ENCODE measurements around the gene ATP5MK. TPM values are rescaled to one million over a fixed set of nuclear protein-coding genes. Genes with fewer than 3 reads are reported as not detected.
"Not testable (repeated sequence)": the region's sequence is repeated elsewhere in the genome, so short reads cannot be mapped to it uniquely, and the experiment has no call there.

The ATP5MK gene
- total RNA-seq, 2 donors from 2014 or later, result 135 to 136 TPM

GRCh38 chr10:103373544-103373943, 22.7 kb downstream of the ATP5MK start:
- ATAC-seq (no peak), DNase-seq (no peak)
- Mint-ChIP-seq H3K27me3 (no peaks in the 10 kb centered on the region), H3K27ac (peak overlapping the region; percentile 63), H3K4me1 (peaks cover 18% of the 10 kb centered on the region), H3K36me3 (ENCODE audit: low read depth) (peaks cover 13% of the 10 kb centered on the region), H3K4me3 (no peak overlapping the region)
- H3K9me3 ChIP-seq (ENCODE audit: control insufficient read depth, low read length, poor library complexity, severe bottlenecking), result no peaks in the 10 kb centered on the region

- H3K27me3 Mint-ChIP-seq, result no peaks in the 10 kb centered on the region
- H3K9me3 ChIP-seq (ENCODE audit: control insufficient read depth, low read length, poor library complexity, severe bottlenecking), result no peaks in the 10 kb centered on the region
- ATAC-seq (peak; percentile 73), DNase-seq (peak; percentile 75 to 80 (median 79))
- peak within 1 kb of the TSS; percentile 93 for H3K27ac Mint-ChIP-seq
- peaks cover 7% of the 10 kb centered on the region for H3K4me1 Mint-ChIP-seq
- peak within 1 kb of the TSS; percentile 98 for H3K4me3 Mint-ChIP-seq
- H3K36me3 Mint-ChIP-seq (ENCODE audit: low read depth), result peaks cover 2% of the 10 kb centered on the region
Measured at GRCh38 chr10:103367782-103368518, 28.3 kb downstream of the ATP5MK start, which contains the start of gene TAF5. Gene TAF5 (plus strand): TSS chr10:103367976. CDS start chr10:103367990, 14 bp downstream.

- H3K27me3 Mint-ChIP-seq, result no peaks in the 10 kb centered on the region
- H3K4me3 Mint-ChIP-seq, result peak overlapping the region; percentile 98
- H3K4me1 Mint-ChIP-seq, result peaks cover 7% of the 10 kb centered on the region
- no peak for ATAC-seq
- H3K36me3 Mint-ChIP-seq (ENCODE audit: low read depth), result peaks cover 2% of the 10 kb centered on the region
- H3K27ac Mint-ChIP-seq, result peak overlapping the region; percentile 93
- DNase-seq, result no peak
- no peaks in the 10 kb centered on the region for H3K9me3 ChIP-seq (ENCODE audit: control insufficient read depth, low read length, poor library complexity, severe bottlenecking)
Measured at GRCh38 chr10:103367379-103367781, 28.9 kb downstream of the ATP5MK start.

GRCh38 chr10:103360791-103361190, 35.5 kb downstream of the ATP5MK start:
- ATAC-seq; H3K27me3 Mint-ChIP-seq; H3K27ac Mint-ChIP-seq; H3K4me1 Mint-ChIP-seq; H3K36me3 Mint-ChIP-seq (ENCODE audit: low read depth); DNase-seq; H3K4me3 Mint-ChIP-seq; H3K9me3 ChIP-seq (ENCODE audit: control insufficient read depth, low read length, poor library complexity, severe bottlenecking): not testable (repeated sequence)

- H3K9me3 ChIP-seq (ENCODE audit: control insufficient read depth, low read length, poor library complexity, severe bottlenecking); H3K4me1 Mint-ChIP-seq; DNase-seq; H3K36me3 Mint-ChIP-seq (ENCODE audit: low read depth); H3K27ac Mint-ChIP-seq; H3K4me3 Mint-ChIP-seq; H3K27me3 Mint-ChIP-seq; ATAC-seq: not testable (repeated sequence)
Measured at GRCh38 chr10:103359493-103359892, 36.8 kb downstream of the ATP5MK start.

GRCh38 chr10:103355906-103356599, 40.2 kb downstream of the ATP5MK start:
- no peak for DNase-seq
- Mint-ChIP-seq H3K4me1 (no peaks in the 10 kb centered on the region), H3K27me3 (no peaks in the 10 kb centered on the region), H3K36me3 (ENCODE audit: low read depth) (no peaks in the 10 kb centered on the region), H3K27ac (no peak overlapping the region), H3K4me3 (no peak overlapping the region)
- ATAC-seq, result no peak
- no peaks in the 10 kb centered on the region for H3K9me3 ChIP-seq (ENCODE audit: control insufficient read depth, low read length, poor library complexity, severe bottlenecking)

GRCh38 chr10:103354567-103354966, 41.7 kb downstream of the ATP5MK start:
- not testable (repeated sequence) for H3K4me3 Mint-ChIP-seq; H3K9me3 ChIP-seq (ENCODE audit: control insufficient read depth, low read length, poor library complexity, severe bottlenecking); H3K36me3 Mint-ChIP-seq (ENCODE audit: low read depth); H3K4me1 Mint-ChIP-seq; H3K27me3 Mint-ChIP-seq; ATAC-seq; DNase-seq; H3K27ac Mint-ChIP-seq

GRCh38 chr10:103353281-103353680, 43.0 kb downstream of the ATP5MK start:
- ATAC-seq, result no peak
- no peaks in the 10 kb centered on the region for H3K9me3 ChIP-seq (ENCODE audit: control insufficient read depth, low read length, poor library complexity, severe bottlenecking)
- H3K4me3 Mint-ChIP-seq, result no peak overlapping the region
- DNase-seq, result no peak
- peaks cover 5% of the 10 kb centered on the region for H3K4me1 Mint-ChIP-seq
- no peak overlapping the region for H3K27ac Mint-ChIP-seq
- no peaks in the 10 kb centered on the region for H3K36me3 Mint-ChIP-seq (ENCODE audit: low read depth)
- no peaks in the 10 kb centered on the region for H3K27me3 Mint-ChIP-seq

GRCh38 chr10:103350517-103351260, 45.6 kb downstream of the ATP5MK start, which contains the start of gene PCGF6:
Gene PCGF6 (minus strand): TSS chr10:103351140. CDS start chr10:103351066, 74 bp downstream.
- ATAC-seq, result peak; percentile 87
- H3K27ac Mint-ChIP-seq, result peak within 1 kb of the TSS; percentile 65
- H3K9me3 ChIP-seq (ENCODE audit: control insufficient read depth, low read length, poor library complexity, severe bottlenecking), result no peaks in the 10 kb centered on the region
- H3K4me1 Mint-ChIP-seq, result peaks cover 5% of the 10 kb centered on the region
- H3K36me3 Mint-ChIP-seq (ENCODE audit: low read depth), result no peaks in the 10 kb centered on the region
- peak within 1 kb of the TSS; percentile 93 for H3K4me3 Mint-ChIP-seq
- H3K27me3 Mint-ChIP-seq, result no peaks in the 10 kb centered on the region
- peak; percentile 49 to 59 (median 52) for DNase-seq

GRCh38 chr10:103350175-103350516, 46.1 kb downstream of the ATP5MK start:
- H3K9me3 ChIP-seq (ENCODE audit: control insufficient read depth, low read length, poor library complexity, severe bottlenecking), result no peaks in the 10 kb centered on the region
- peak overlapping the region; percentile 93 for H3K4me3 Mint-ChIP-seq
- H3K36me3 Mint-ChIP-seq (ENCODE audit: low read depth), result no peaks in the 10 kb centered on the region
- H3K4me1 Mint-ChIP-seq, result peaks cover 5% of the 10 kb centered on the region
- ATAC-seq (no peak), DNase-seq (no peak)
- H3K27me3 Mint-ChIP-seq, result no peaks in the 10 kb centered on the region
- H3K27ac Mint-ChIP-seq, result peak overlapping the region; percentile 65

Other genes starting within 250 kb of the ATP5MK start
- gene NT5C2, start 203.2 kb downstream of the ATP5MK start, total RNA-seq, result 10 to 100 TPM; 49.1 to 58.0 TPM
- not detected for gene RPEL1, start 150.6 kb downstream of the ATP5MK start, total RNA-seq
- not detected for gene INA, start 119.3 kb downstream of the ATP5MK start, total RNA-seq
- 1 to 10 TPM; 4.6 to 4.7 TPM for gene PCGF6, start 45.3 kb downstream of the ATP5MK start, total RNA-seq
- gene TAF5, start 28.5 kb downstream of the ATP5MK start, total RNA-seq, result 1 to 10 TPM; 5.7 to 7.4 TPM
- 10 to 100 TPM; 18.7 to 29.7 TPM for gene PDCD11, start 151 bp upstream of the ATP5MK start, total RNA-seq
- 10 to 100 TPM; 15.5 to 23.6 TPM for gene CALHM2, start 55.9 kb upstream of the ATP5MK start, total RNA-seq
- not detected for gene CALHM1, start 62.4 kb upstream of the ATP5MK start, total RNA-seq
- not detected for gene CALHM3, start 82.8 kb upstream of the ATP5MK start, total RNA-seq
- gene NEURL1, start 97.2 kb upstream of the ATP5MK start, total RNA-seq, result 1 to 10 TPM in 1 of 2 donors, under 1 TPM in 1; 0.50 to 1.1 TPM